SU-DHL-6 (cell line): ENCODE data around the gene PRRG4.
A peak's percentile ranks its signal among the peaks of the same experiment; 100 is the strongest.

ENCODE experiments used
- H2AFZ ChIP-seq: fragments of 200-600 bp; sonication (generic); 2 replicates; pipeline ENCODE4 v1.6.1; 2014; ENCODE audit warnings: low read depth, mild to moderate bottlenecking, moderate library complexity, mixed read lengths, antibody characterized with exemption, low read length; ENCODE audit not compliant: severe bottlenecking
- H3F3A ChIP-seq: fragments of 200-600 bp; shearing (Covaris generic); 2 replicates; pipeline ENCODE4 v1.6.0; 2016; ENCODE audit warnings: antibody characterized with exemption, mild to moderate bottlenecking; ENCODE audit not compliant: insufficient read depth
- H3K27ac ChIP-seq: fragments of 200-600 bp; sonication (generic); 2 replicates; pipeline ENCODE4 v1.5.1; 2016; ENCODE audit warnings: low read depth, mild to moderate bottlenecking, low read length, moderate library complexity, mixed read lengths
- H3K27me3 ChIP-seq: fragments of 200-600 bp; sonication (generic), shearing (Covaris generic); 2 replicates; pipeline ENCODE4 v1.6.0; 2014; ENCODE audit warnings: mild to moderate bottlenecking, low read length
- H3K36me3 ChIP-seq: fragments of 200-600 bp; sonication (generic); 2 replicates; pipeline ENCODE4 v1.6.1; 2014; ENCODE audit warnings: mild to moderate bottlenecking, low read length, mixed read lengths
- H3K4me2 ChIP-seq: fragments of 300-600, 200-600 bp; shearing (Covaris generic), sonication (generic); 2 replicates; pipeline ENCODE4 v1.6.0; 2014; ENCODE audit warnings: low read length, low read depth, mild to moderate bottlenecking; ENCODE audit not compliant: poor library complexity, severe bottlenecking
- H3K4me3 ChIP-seq: fragments of 200-600 bp; sonication (generic); 2 replicates; pipeline ENCODE4 v1.5.1; 2014; ENCODE audit warnings: antibody characterized with exemption, low read length, mild to moderate bottlenecking, mixed read lengths; ENCODE audit not compliant: insufficient read depth, poor library complexity, severe bottlenecking
- H3K79me2 ChIP-seq: fragments of 200-600 bp; sonication (generic); 2 replicates; pipeline ENCODE4 v1.6.1; 2014; ENCODE audit warnings: mild to moderate bottlenecking, low read length, moderate library complexity; ENCODE audit not compliant: insufficient read depth
- H3K9ac ChIP-seq: fragments of 200-600 bp; sonication (generic); 2 replicates; pipeline ENCODE4 v1.7.0; 2014; ENCODE audit warnings: mild to moderate bottlenecking, low read length
- H3K9me2 ChIP-seq: fragments of 200-600 bp; sonication (generic); replicated peaks from 2 replicates; pipeline ENCODE4 v1.6.1; 2014; ENCODE audit warnings: low read length; ENCODE audit not compliant: insufficient read depth
- H3K9me3 ChIP-seq: fragments of 200-600 bp; sonication (generic); 2 replicates; pipeline ENCODE4 v1.6.1; 2014; ENCODE audit warnings: low read length, mixed read lengths; ENCODE audit not compliant: insufficient read depth
- H4K20me1 ChIP-seq: fragments of 200-600 bp; sonication (generic); 2 replicates; pipeline ENCODE4 v1.6.1; 2014; ENCODE audit warnings: low read depth, mild to moderate bottlenecking, antibody characterized with exemption, low read length, moderate library complexity, mixed read lengths
- EZH2phosphoT487 ChIP-seq: fragments of 200-600 bp; sonication (generic), shearing (Covaris generic); conservative IDR thresholded peaks from 2 replicates; pipeline ENCODE4 v1.6.1; 2018; ENCODE audit warnings: mild to moderate bottlenecking, antibody characterized with exemption, low read length, moderate library complexity, mixed read lengths
- TF ChIP-seq, protein P1 (sequence below): fragments of 200-600 bp; sonication (generic); IDR thresholded peaks from one replicate; pipeline ENCODE4 v1.5.1; 2017; ENCODE audit warnings: antibody characterized with exemption, mild to moderate bottlenecking, low read length, moderate library complexity; ENCODE audit not compliant: insufficient read depth, poor library complexity, severe bottlenecking

The PRRG4 gene

GRCh38 chr11:32881286-32881685 lies 51.6 kb downstream of the PRRG4 start:
- no peak overlapping the region for H3K9ac ChIP-seq
- no peaks in the 10 kb centered on the region for H4K20me1 ChIP-seq
- no peaks in the 10 kb centered on the region for H3K9me2 ChIP-seq
- no peak overlapping the region for H2AFZ ChIP-seq
- no peaks in the 10 kb centered on the region for H3K36me3 ChIP-seq
- H3K9me3 ChIP-seq = no peaks in the 10 kb centered on the region
- H3K79me2 ChIP-seq = no peaks in the 10 kb centered on the region
- H3K4me2 ChIP-seq = no peak overlapping the region
- TF ChIP-seq EZH2phosphoT487 = no peak
- TF ChIP-seq, protein P1, sequence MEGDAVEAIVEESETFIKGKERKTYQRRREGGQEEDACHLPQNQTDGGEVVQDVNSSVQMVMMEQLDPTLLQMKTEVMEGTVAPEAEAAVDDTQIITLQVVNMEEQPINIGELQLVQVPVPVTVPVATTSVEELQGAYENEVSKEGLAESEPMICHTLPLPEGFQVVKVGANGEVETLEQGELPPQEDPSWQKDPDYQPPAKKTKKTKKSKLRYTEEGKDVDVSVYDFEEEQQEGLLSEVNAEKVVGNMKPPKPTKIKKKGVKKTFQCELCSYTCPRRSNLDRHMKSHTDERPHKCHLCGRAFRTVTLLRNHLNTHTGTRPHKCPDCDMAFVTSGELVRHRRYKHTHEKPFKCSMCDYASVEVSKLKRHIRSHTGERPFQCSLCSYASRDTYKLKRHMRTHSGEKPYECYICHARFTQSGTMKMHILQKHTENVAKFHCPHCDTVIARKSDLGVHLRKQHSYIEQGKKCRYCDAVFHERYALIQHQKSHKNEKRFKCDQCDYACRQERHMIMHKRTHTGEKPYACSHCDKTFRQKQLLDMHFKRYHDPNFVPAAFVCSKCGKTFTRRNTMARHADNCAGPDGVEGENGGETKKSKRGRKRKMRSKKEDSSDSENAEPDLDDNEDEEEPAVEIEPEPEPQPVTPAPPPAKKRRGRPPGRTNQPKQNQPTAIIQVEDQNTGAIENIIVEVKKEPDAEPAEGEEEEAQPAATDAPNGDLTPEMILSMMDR = no peak
- H3F3A ChIP-seq = no peaks in the 10 kb centered on the region
- H3K27ac ChIP-seq = no peak overlapping the region
- no peaks in the 10 kb centered on the region for H3K27me3 ChIP-seq
- H3K4me3 ChIP-seq = no peak overlapping the region

DNA sequence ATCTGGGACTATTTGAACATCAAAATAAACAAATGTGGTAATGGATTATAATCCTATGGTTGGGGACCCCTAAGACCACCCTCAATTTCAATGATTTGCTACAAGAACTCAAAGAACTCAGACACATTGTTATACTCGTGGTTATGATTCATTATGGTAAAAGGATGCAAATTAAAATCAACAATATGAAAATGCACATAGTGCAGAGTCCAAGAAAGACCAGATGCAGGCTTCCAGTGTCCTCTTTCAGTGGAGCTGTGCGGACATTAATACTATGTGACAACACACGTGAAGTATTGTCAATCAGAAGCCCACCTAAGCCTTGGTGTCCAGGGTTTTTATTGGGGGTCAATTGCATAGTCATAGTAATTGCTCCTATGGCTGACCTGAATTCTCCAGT lies 53.7 kb downstream of the PRRG4 start:
- no peak overlapping the region for H3K9ac ChIP-seq
- H4K20me1 ChIP-seq = no peaks in the 10 kb centered on the region
- no peaks in the 10 kb centered on the region for H3F3A ChIP-seq
- no peaks in the 10 kb centered on the region for H3K79me2 ChIP-seq
- TF ChIP-seq EZH2phosphoT487 = no peak
- TF ChIP-seq, protein P1 = no peak
- H3K27me3 ChIP-seq = no peaks in the 10 kb centered on the region
- no peak overlapping the region for H3K4me2 ChIP-seq
- H3K9me3 ChIP-seq = no peaks in the 10 kb centered on the region
- H2AFZ ChIP-seq = no peak overlapping the region
- H3K27ac ChIP-seq = no peak overlapping the region
- no peaks in the 10 kb centered on the region for H3K36me3 ChIP-seq
- no peaks in the 10 kb centered on the region for H3K9me2 ChIP-seq
- no peak overlapping the region for H3K4me3 ChIP-seq

DNA sequence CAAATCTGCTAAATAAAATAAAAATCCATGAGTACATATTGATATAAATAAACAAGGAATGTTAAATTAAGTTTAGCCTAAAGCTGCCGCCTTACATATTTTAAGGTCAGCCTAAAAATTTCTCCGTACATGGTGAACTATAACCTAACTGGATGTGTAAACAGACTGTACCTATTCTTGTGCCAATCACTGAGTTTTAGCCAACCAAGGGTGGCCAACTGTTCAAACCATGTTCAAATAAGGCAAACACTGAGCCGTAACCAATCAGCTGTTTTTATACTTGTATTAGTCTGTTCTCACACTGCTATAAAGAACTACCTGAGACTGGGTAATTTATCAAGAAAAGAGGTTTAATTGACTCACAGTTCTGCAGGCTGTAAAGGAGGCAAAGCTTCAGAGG lies 54.3 kb downstream of the PRRG4 start:
- Histone ChIP-seq H3K4me3 (no peak overlapping the region), H3F3A (no peaks in the 10 kb centered on the region), H3K9me3 (no peaks in the 10 kb centered on the region), H3K36me3 (no peaks in the 10 kb centered on the region), H3K27ac (no peak overlapping the region), H4K20me1 (no peaks in the 10 kb centered on the region), H3K79me2 (no peaks in the 10 kb centered on the region), H3K4me2 (no peak overlapping the region), H3K9me2 (no peaks in the 10 kb centered on the region), H3K9ac (no peak overlapping the region), H3K27me3 (no peaks in the 10 kb centered on the region), H2AFZ (no peak overlapping the region)
- TF ChIP-seq, protein P1 = no peak
- TF ChIP-seq EZH2phosphoT487 = no peak

- no peaks in the 10 kb centered on the region for H3K9me2 ChIP-seq
- no peaks in the 10 kb centered on the region for H3F3A ChIP-seq
- H3K27me3 ChIP-seq = no peaks in the 10 kb centered on the region
- H3K4me2 ChIP-seq = no peak overlapping the region
- no peaks in the 10 kb centered on the region for H3K9me3 ChIP-seq
- H3K27ac ChIP-seq = no peak overlapping the region
- no peak for TF ChIP-seq EZH2phosphoT487
- TF ChIP-seq, protein P1 = peak; percentile 14
- no peaks in the 10 kb centered on the region for H3K36me3 ChIP-seq
- no peaks in the 10 kb centered on the region for H4K20me1 ChIP-seq
- H2AFZ ChIP-seq = no peak overlapping the region
- H3K4me3 ChIP-seq = no peak overlapping the region
- H3K9ac ChIP-seq = no peak overlapping the region
- no peaks in the 10 kb centered on the region for H3K79me2 ChIP-seq
These were observed 55.1 kb downstream of the PRRG4 start for GRCh38 chr11:32884770-32885384.
